HepG2 (cell line): ENCODE data around the gene OR56A3. TPM values are rescaled to one million over a fixed set of nuclear protein-coding genes. Genes with fewer than 3 reads are reported as not detected.

ENCODE experiments used
- ATAC-seq: fragments of 200-7000 bp; cut with Tn5 transposase; 3 replicates; pipeline ENCODE4 v1.9.1; 2020; ENCODE audit warnings: mild to moderate bottlenecking, moderate library complexity
- BruUV-seq: library from RNA; stranded (reverse); fragments of 400-500 nt; replicated peaks from 2 replicates; lab custom pipeline; 2021; lab: Mats Ljungman, UMichigan
- CTCF ChIA-PET: fragments of 300-600 bp; formaldehyde crosslinking; extraction: SDS; loops from one replicate; lab custom pipeline; 2021; ENCODE audit warnings: low total read pairs, inconsistent platforms, low intra/inter-chr PET ratio; lab: Yijun Ruan, JAX
- POLR2A ChIA-PET: fragments of 350-600 bp; sonication (Branson Sonifier 250); formaldehyde crosslinking; loops from one replicate; lab custom pipeline; 2020; ENCODE audit warnings: antibody characterized with exemption, inconsistent platforms; lab: Yijun Ruan, JAX
- DNase-seq: peaks from one replicate; pipeline ENCODE4 v3.0.0-alpha.2; 2015; ENCODE audit warnings: low spot score
- FAIRE-seq: peaks from 3 replicates; lab custom pipeline; 2011; peaks lifted over from hg19 to GRCh38; lab: Jason Lieb, UNC
- H2AFZ ChIP-seq: one replicate; pipeline ENCODE4 v1.6.1; 2011; ENCODE audit warnings: low read length, inconsistent platforms
- H3K27ac ChIP-seq: fragments of 300-600 bp; 3 replicates; pipeline ENCODE4 v1.8.0; 2011; ENCODE audit warnings: mixed run types, mild to moderate bottlenecking, mixed read lengths, low read length, inconsistent platforms; ENCODE audit not compliant: insufficient read depth; ENCODE audit errors: extremely low read length
- H3K27me3 ChIP-seq, 2 experiments: fragments of 200-600 bp in 1 of 2; 2 replicates in 1 of 2; 3 replicates in 1 of 2; pipeline versions ENCODE4 v1.6.0 to v1.8.0; 2011; ENCODE audit warnings: low read length in 2 of 2, mild to moderate bottlenecking in 2 of 2, moderate library complexity in 2 of 2, inconsistent platforms in 1 of 2; ENCODE audit not compliant: insufficient read depth in 2 of 2, control insufficient read depth in 1 of 2
- H3K36me3 ChIP-seq, 2 experiments: fragments of 200-600 bp in 1 of 2; replicated peaks in 1 of 2; 2 replicates in 1 of 2; 3 replicates in 1 of 2; pipeline versions ENCODE4 v1.5.1 to v1.8.0; 2011; ENCODE audit warnings: low read length in 2 of 2, inconsistent platforms in 1 of 2; ENCODE audit not compliant: insufficient read depth in 2 of 2, control insufficient read depth in 1 of 2
- H3K4me1 ChIP-seq: 2 replicates; pipeline ENCODE4 v1.5.1; 2012; ENCODE audit warnings: low read length, inconsistent platforms; ENCODE audit not compliant: insufficient read depth
- H3K4me2 ChIP-seq: 2 replicates; pipeline ENCODE4 v1.6.0; 2011; ENCODE audit warnings: low read depth, low read length, inconsistent platforms
- H3K4me3 ChIP-seq, 3 experiments: fragments of 200-600 bp in 1 of 3; sonication (generic), shearing (Covaris generic) in 1 of 3; replicated peaks in 1 of 3; 2 replicates each; pipeline ENCODE4 v1.5.1; 2011 to 2016; ENCODE audit warnings: low read length in 3 of 3, inconsistent platforms in 2 of 3, low read depth in 2 of 3, mild to moderate bottlenecking in 2 of 3, control low read depth in 1 of 3, mixed read lengths in 1 of 3; ENCODE audit not compliant: insufficient read depth in 1 of 3
- H3K79me2 ChIP-seq: one replicate; pipeline ENCODE4 v1.6.1; 2011; ENCODE audit warnings: low read length, inconsistent platforms; ENCODE audit not compliant: insufficient read depth
- H3K9ac ChIP-seq: 2 replicates; pipeline ENCODE4 v1.6.0; 2011; ENCODE audit warnings: mild to moderate bottlenecking, low read depth, low read length, inconsistent platforms; ENCODE audit not compliant: insufficient read depth
- H3K9me3 ChIP-seq: 2 replicates; pipeline ENCODE4 v1.5.1; 2012; ENCODE audit warnings: mild to moderate bottlenecking, low read length
- H4K20me1 ChIP-seq: 2 replicates; pipeline ENCODE4 v1.6.0; 2011; ENCODE audit warnings: inconsistent platforms, mild to moderate bottlenecking, low read length, moderate library complexity; ENCODE audit not compliant: insufficient read depth
- ADNP ChIP-seq: sonication (generic); formaldehyde crosslinking; IDR thresholded peaks from 2 replicates; pipeline ENCODE4 v1.4.0; 2020; ENCODE audit warnings: missing genetic modification reagents
- ARNTL ChIP-seq: sonication (generic); formaldehyde crosslinking; IDR thresholded peaks from 2 replicates; pipeline ENCODE4 v1.4.0; 2020; ENCODE audit warnings: mild to moderate bottlenecking, missing genetic modification reagents
- E2F1 ChIP-seq: sonication (generic); formaldehyde crosslinking; IDR thresholded peaks from 2 replicates; pipeline ENCODE4 v1.5.0; 2020; ENCODE audit warnings: missing genetic modification reagents
- EHMT2 ChIP-seq: fragments of 200-600 bp; sonication (generic); IDR thresholded peaks from 2 replicates; pipeline ENCODE4 v1.7.0; 2017; ENCODE audit warnings: antibody characterized with exemption, low read depth, low read length, borderline replicate concordance
- ESRRA ChIP-seq: sonication (generic); formaldehyde crosslinking; IDR thresholded peaks from 2 replicates; pipeline ENCODE4 v1.5.1; 2020; ENCODE audit warnings: mild to moderate bottlenecking, low read depth, missing genetic modification reagents
- HNRNPH1 ChIP-seq: fragments of 200-400 bp; formaldehyde crosslinking; optimal IDR thresholded peaks from 2 replicates; pipeline ENCODE3; 2017; ENCODE audit warnings: mild to moderate bottlenecking, low read depth, low read length
- HNRNPUL1 ChIP-seq: fragments of 200-400 bp; formaldehyde crosslinking; IDR thresholded peaks from 2 replicates; pipeline ENCODE4 v1.6.1; 2017; ENCODE audit warnings: low read depth, mild to moderate bottlenecking, low read length, moderate library complexity
- JDP2 ChIP-seq: sonication (generic); formaldehyde crosslinking; IDR thresholded peaks from 2 replicates; pipeline ENCODE4 v1.8.1; 2022; ENCODE audit warnings: missing genetic modification reagents, borderline replicate concordance
- NR1H2 ChIP-seq: sonication (generic); formaldehyde crosslinking; IDR thresholded peaks from 2 replicates; pipeline ENCODE4 v1.8.1; 2022; ENCODE audit warnings: low read depth, missing genetic modification reagents, borderline replicate concordance
- POLR2AphosphoS5 ChIP-seq: IDR thresholded peaks from 2 replicates; pipeline ENCODE4 v1.6.1; 2012; ENCODE audit warnings: low read depth, low read length
- PTBP1 ChIP-seq: fragments of 200-400 bp; formaldehyde crosslinking; IDR thresholded peaks from 2 replicates; pipeline ENCODE4 v1.6.1; 2018; ENCODE audit warnings: low read length, low read depth; ENCODE audit not compliant: poor library complexity, severe bottlenecking
- SCMH1 ChIP-seq: sonication (generic); formaldehyde crosslinking; IDR thresholded peaks from 2 replicates; pipeline ENCODE4 v1.9.0; 2021; ENCODE audit warnings: missing genetic modification reagents, mild to moderate bottlenecking, borderline replicate concordance
- THRA ChIP-seq: sonication (generic); formaldehyde crosslinking; IDR thresholded peaks from 2 replicates; pipeline ENCODE4 v1.4.0; 2020; ENCODE audit warnings: missing genetic modification reagents, borderline replicate concordance
- ZIK1 ChIP-seq: sonication (generic); formaldehyde crosslinking; IDR thresholded peaks from 2 replicates; pipeline ENCODE4 v1.5.0; 2020; ENCODE audit warnings: mild to moderate bottlenecking, low read depth, missing genetic modification reagents, borderline replicate concordance
- ZNF256 ChIP-seq: sonication (generic); formaldehyde crosslinking; conservative IDR thresholded peaks from 2 replicates; pipeline ENCODE4 v1.4.0; 2020; ENCODE audit warnings: missing genetic modification reagents
- ZNF451 ChIP-seq: sonication (generic); formaldehyde crosslinking; IDR thresholded peaks from 2 replicates; pipeline ENCODE4 v1.5.0; 2020; ENCODE audit warnings: mild to moderate bottlenecking, missing genetic modification reagents
- ZSCAN12 ChIP-seq: sonication (generic); formaldehyde crosslinking; IDR thresholded peaks from 2 replicates; pipeline ENCODE4 v1.9.0; 2021; ENCODE audit warnings: mild to moderate bottlenecking, missing genetic modification reagents
- WGBS: methylation state at CpG from one replicate; pipeline ENCODE4 v1.1.6; 2017; ENCODE audit warnings: low lambda C conversion rate; 5-methylcytosine and 5-hydroxymethylcytosine counted together
- in situ Hi-C: cut with HindIII; loops from 2 replicates; pipeline ENCODE4 v1.10.0; 2017; ENCODE audit warnings: low pct_unique_long_range_greater_than_20kb; ENCODE audit not compliant: extremely low pct_ligation_motif_present
- intact Hi-C: fragments of 100-400 bp; cut with micrococcal nuclease; formaldehyde crosslinking; loops from one replicate; pipeline ENCODE4 v1.10.0; 2022; ENCODE audit not compliant: unreplicated experiment
- polyA plus RNA-seq, 8 experiments: library from polyadenylated mRNA; depleted of rRNA in 3 of 8; stranded (reverse) in 7 of 8; unstranded in 1 of 8; fragments of >200 nt; fragmentation: Illumina TruSeq in 4 of 8; extraction: Trizol in 4 of 8; gene quantifications; 2 replicates each; pipeline versions ENCODE4 v1.2.1 to v1.2.3, GENCODE V29; 2011 to 2016; ENCODE audit warnings: low read depth in 4 of 8, missing spikeins in 1 of 8, mixed read lengths in 1 of 8; ENCODE audit not compliant: insufficient read depth in 1 of 8
- total RNA-seq, 5 experiments: library from RNA; depleted of rRNA; stranded (reverse); fragments of >200 nt; fragmentation: Illumina TruSeq; extraction: Trizol; gene quantifications; 2 replicates each; pipeline ENCODE4 v1.2.3, GENCODE V29; 2016; ENCODE audit warnings: low read depth in 1 of 5

Gene OR56A3
- total and polyA plus RNA-seq, 2 of the 13 experiments (the other 11 are each of a cell fraction or from before 2014, with no cell fraction given): not detected

GRCh38 chr11:5892908-5893307 is 49.1 kb upstream of the OR56A3 start, which contains the start of gene OR52E5:
TSS of gene OR52E5 (plus strand) at chr11:5893208. CDS start at chr11:5900777, 7,569 bp downstream.
- no peaks in the 10 kb centered on the region for H3K27me3 ChIP-seq
- TF ChIP-seq ZIK1 (CRISPR knock-in tag) (no peak), ARNTL (CRISPR knock-in tag) (no peak), E2F1 (CRISPR knock-in tag) (no peak), ZSCAN12 (CRISPR knock-in tag) (no peak), ZNF256 (CRISPR knock-in tag) (no peak), NR1H2 (CRISPR knock-in tag) (no peak), HNRNPH1 (no peak), SCMH1 (CRISPR knock-in tag) (no peak), HNRNPUL1 (no peak), POLR2AphosphoS5 (no peak), PTBP1 (no peak), ESRRA (CRISPR knock-in tag) (no peak), EHMT2 (no peak), THRA (CRISPR knock-in tag) (no peak), JDP2 (CRISPR knock-in tag) (no peak), ADNP (CRISPR knock-in tag) (no peak), ZNF451 (CRISPR knock-in tag) (no peak)
- no peaks in the 10 kb centered on the region for H3K9me3 ChIP-seq
- CTCF ChIA-PET: no interaction called here
- H3K4me3 ChIP-seq: no peak within 1 kb of the TSS
- intact Hi-C loops: no loop called here
- no peak for FAIRE-seq
- no peaks in the 10 kb centered on the region for H3K4me1 ChIP-seq
- no peaks in the 10 kb centered on the region for H3K79me2 ChIP-seq
- no peak for DNase-seq
- in situ Hi-C loops: no loop called here
- H3K36me3 ChIP-seq: no peaks in the 10 kb centered on the region
- H3K9ac ChIP-seq: no peak within 1 kb of the TSS
- POLR2A ChIA-PET: no interaction called here
- no peak for ATAC-seq
- no TSS peak for BruUV-seq
- no peak within 1 kb of the TSS for H2AFZ ChIP-seq
- no peak within 1 kb of the TSS for H3K27ac ChIP-seq
- no peaks in the 10 kb centered on the region for H4K20me1 ChIP-seq
- no peak within 1 kb of the TSS for H3K4me2 ChIP-seq
- 2% methylated on average over 3 of the region's 3 CpGs for WGBS
